Uterus (tissue), 2 donors: Measurements from ENCODE around the gene SLC25A26.

Experiments
- POLR2A ChIP-seq, 2 donors: fragments of 450-650 bp; IDR thresholded peaks; one replicate each; pipeline ENCODE4 v1.6.1; 2016; ENCODE audit warnings: antibody characterized with exemption in 2 of 2, mild to moderate bottlenecking in 1 of 2, moderate library complexity in 1 of 2
- TF ChIP-seq, protein P1 (sequence below), 4 experiments: fragments of 200-600 bp in 2 of 4; fragments of 450-650 bp in 2 of 4; sonication (generic) in 2 of 4; IDR thresholded peaks; one replicate each; pipeline ENCODE4 v1.5.1; 2016 to 2019; ENCODE audit warnings: antibody characterized with exemption in 4 of 4, mild to moderate bottlenecking in 2 of 4, moderate library complexity in 1 of 4

- TF ChIP-seq POLR2A (IDR thresholded peaks at IDR 0.05): no peak
- TF ChIP-seq, protein P1, sequence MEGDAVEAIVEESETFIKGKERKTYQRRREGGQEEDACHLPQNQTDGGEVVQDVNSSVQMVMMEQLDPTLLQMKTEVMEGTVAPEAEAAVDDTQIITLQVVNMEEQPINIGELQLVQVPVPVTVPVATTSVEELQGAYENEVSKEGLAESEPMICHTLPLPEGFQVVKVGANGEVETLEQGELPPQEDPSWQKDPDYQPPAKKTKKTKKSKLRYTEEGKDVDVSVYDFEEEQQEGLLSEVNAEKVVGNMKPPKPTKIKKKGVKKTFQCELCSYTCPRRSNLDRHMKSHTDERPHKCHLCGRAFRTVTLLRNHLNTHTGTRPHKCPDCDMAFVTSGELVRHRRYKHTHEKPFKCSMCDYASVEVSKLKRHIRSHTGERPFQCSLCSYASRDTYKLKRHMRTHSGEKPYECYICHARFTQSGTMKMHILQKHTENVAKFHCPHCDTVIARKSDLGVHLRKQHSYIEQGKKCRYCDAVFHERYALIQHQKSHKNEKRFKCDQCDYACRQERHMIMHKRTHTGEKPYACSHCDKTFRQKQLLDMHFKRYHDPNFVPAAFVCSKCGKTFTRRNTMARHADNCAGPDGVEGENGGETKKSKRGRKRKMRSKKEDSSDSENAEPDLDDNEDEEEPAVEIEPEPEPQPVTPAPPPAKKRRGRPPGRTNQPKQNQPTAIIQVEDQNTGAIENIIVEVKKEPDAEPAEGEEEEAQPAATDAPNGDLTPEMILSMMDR (IDR thresholded peaks at IDR 0.05): no peak
These were observed 38.6 kb upstream of the SLC25A26 start for GRCh38 chr3:66182246-66182645.
